Measurements from ENCODE around the gene SDR42E1. TPM values are rescaled to one million over a fixed set of nuclear protein-coding genes. Genes with fewer than 3 reads are reported as not detected.

SDR42E1 gene
- total and polyA plus RNA-seq, 2 of the 13 experiments (the other 11 are each of a cell fraction or from before 2014, with no cell fraction given): 0.01 to 0.13 TPM

DNA sequence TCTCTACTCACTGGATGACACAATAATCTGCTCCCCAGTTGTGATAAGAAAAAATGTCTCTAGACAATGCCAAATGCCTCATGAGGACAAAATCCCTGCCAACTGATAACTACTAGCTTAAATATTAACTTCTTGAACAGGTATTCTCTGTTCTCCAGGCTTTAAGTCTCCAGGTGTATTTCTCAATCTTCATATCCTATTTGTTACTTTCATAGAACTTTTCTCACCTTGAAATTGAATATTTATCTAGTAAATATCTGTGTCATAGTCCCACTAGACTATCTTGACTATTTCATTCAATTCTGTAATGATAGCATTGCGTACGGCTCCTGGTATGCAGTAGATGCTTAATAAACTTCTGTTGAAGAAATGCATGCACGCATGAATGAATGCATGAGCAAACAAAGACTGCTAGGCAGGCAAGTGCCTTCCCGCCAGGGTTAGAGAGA is 39.7 kb upstream of the SDR42E1 start:
- H3K4me1 ChIP-seq (ENCODE audit: insufficient read depth, low read length): peaks cover 100% of the 10 kb centered on the region
- H2AFZ ChIP-seq (ENCODE audit: low read length): no peak overlapping the region
- H3K79me2 ChIP-seq (ENCODE audit: insufficient read depth, low read length): peaks cover 30% of the 10 kb centered on the region
- H3K9me3 ChIP-seq (ENCODE audit: low read length): no peaks in the 10 kb centered on the region
- ChIA-PET POLR2A (interaction anchor here (1.0 to 2.4 kb wide), 5 partner anchors 9 to 279 kb away, joined by 3 to 14 read pairs (median 10); partner anchors contain the start of genes HSD17B2 and MPHOSPH6), CTCF (ENCODE audit: low intra/inter-chr PET ratio, low total read pairs) (no interaction called here)
- no peaks in the 10 kb centered on the region for H4K20me1 ChIP-seq (ENCODE audit: insufficient read depth, low read length)
- peak overlapping the region; percentile 54 for H3K4me2 ChIP-seq (ENCODE audit: low read depth, low read length)
- no TSS peak for BruUV-seq (replicated peaks)
- WGBS (ENCODE audit: low lambda C conversion rate): 16% methylated on average over 4 of the region's 4 CpGs
- peak overlapping the region in 1 of 3 experiments; percentile 27; a peak in 1 of 6 replicates for H3K4me3 ChIP-seq (replicated peaks in 1 of 3; ENCODE audit: insufficient read depth in 1 of 3, low read depth in 2 of 3, low read length in 3 of 3)
- H3K9ac ChIP-seq (ENCODE audit: insufficient read depth, low read depth, low read length): no peak overlapping the region
- peak overlapping the region; percentile 64 for H3K27ac ChIP-seq (ENCODE audit: extremely low read length, insufficient read depth, low read length)
- peaks cover under 1 to 5% of the 10 kb centered on the region in 2 experiments; a peak in 3 of 5 replicates for H3K36me3 ChIP-seq (replicated peaks in 1 of 2; ENCODE audit: control insufficient read depth in 1 of 2, insufficient read depth in 2 of 2, low read length in 2 of 2)
- FAIRE-seq (peak; percentile 49), DNase-seq (ENCODE audit: low spot score) (peak; percentile 92), ATAC-seq (peak; percentile 66)
- in situ Hi-C loops (cut with HindIII; ENCODE audit: extremely low pct_ligation_motif_present, low pct_unique_long_range_greater_than_20kb) (no loop called here), intact Hi-C loops (cut with micrococcal nuclease; ENCODE audit: unreplicated experiment) (loop anchor here (2.0 kb wide), 1 partner anchor 16 kb away; the partner anchor contains the start of gene HSD17B2)
- H3K27me3 ChIP-seq (ENCODE audit: control insufficient read depth in 1 of 2, insufficient read depth in 2 of 2, low read length in 2 of 2): no peaks in the 10 kb centered on the region
- TF ChIP-seq, protein P1, sequence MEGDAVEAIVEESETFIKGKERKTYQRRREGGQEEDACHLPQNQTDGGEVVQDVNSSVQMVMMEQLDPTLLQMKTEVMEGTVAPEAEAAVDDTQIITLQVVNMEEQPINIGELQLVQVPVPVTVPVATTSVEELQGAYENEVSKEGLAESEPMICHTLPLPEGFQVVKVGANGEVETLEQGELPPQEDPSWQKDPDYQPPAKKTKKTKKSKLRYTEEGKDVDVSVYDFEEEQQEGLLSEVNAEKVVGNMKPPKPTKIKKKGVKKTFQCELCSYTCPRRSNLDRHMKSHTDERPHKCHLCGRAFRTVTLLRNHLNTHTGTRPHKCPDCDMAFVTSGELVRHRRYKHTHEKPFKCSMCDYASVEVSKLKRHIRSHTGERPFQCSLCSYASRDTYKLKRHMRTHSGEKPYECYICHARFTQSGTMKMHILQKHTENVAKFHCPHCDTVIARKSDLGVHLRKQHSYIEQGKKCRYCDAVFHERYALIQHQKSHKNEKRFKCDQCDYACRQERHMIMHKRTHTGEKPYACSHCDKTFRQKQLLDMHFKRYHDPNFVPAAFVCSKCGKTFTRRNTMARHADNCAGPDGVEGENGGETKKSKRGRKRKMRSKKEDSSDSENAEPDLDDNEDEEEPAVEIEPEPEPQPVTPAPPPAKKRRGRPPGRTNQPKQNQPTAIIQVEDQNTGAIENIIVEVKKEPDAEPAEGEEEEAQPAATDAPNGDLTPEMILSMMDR (CRISPR knock-in tag; IDR thresholded peaks at IDR 0.05): no peak
- no peak for TF ChIP-seq EHMT2 (IDR thresholded peaks at IDR 0.05; ENCODE audit: borderline replicate concordance, low read depth, low read length)
- TF ChIP-seq ZNF3 (CRISPR knock-in tag; IDR thresholded peaks at IDR 0.05): 0 out of 2 replicates have a peak, but pooled peaks have one; percentile 33
- no peak for TF ChIP-seq TMF1 (CRISPR knock-in tag; IDR thresholded peaks at IDR 0.05; ENCODE audit: low read depth)
- TF ChIP-seq HMG20A (CRISPR knock-in tag; IDR thresholded peaks at IDR 0.05; ENCODE audit: borderline replicate concordance): no peak
- TF ChIP-seq SRSF1 (optimal IDR thresholded peaks at IDR 0.05; ENCODE audit: low read depth, low read length): no peak
- no peak for TF ChIP-seq ZBTB7B (CRISPR knock-in tag; IDR thresholded peaks at IDR 0.05)
- TF ChIP-seq, protein P2, sequence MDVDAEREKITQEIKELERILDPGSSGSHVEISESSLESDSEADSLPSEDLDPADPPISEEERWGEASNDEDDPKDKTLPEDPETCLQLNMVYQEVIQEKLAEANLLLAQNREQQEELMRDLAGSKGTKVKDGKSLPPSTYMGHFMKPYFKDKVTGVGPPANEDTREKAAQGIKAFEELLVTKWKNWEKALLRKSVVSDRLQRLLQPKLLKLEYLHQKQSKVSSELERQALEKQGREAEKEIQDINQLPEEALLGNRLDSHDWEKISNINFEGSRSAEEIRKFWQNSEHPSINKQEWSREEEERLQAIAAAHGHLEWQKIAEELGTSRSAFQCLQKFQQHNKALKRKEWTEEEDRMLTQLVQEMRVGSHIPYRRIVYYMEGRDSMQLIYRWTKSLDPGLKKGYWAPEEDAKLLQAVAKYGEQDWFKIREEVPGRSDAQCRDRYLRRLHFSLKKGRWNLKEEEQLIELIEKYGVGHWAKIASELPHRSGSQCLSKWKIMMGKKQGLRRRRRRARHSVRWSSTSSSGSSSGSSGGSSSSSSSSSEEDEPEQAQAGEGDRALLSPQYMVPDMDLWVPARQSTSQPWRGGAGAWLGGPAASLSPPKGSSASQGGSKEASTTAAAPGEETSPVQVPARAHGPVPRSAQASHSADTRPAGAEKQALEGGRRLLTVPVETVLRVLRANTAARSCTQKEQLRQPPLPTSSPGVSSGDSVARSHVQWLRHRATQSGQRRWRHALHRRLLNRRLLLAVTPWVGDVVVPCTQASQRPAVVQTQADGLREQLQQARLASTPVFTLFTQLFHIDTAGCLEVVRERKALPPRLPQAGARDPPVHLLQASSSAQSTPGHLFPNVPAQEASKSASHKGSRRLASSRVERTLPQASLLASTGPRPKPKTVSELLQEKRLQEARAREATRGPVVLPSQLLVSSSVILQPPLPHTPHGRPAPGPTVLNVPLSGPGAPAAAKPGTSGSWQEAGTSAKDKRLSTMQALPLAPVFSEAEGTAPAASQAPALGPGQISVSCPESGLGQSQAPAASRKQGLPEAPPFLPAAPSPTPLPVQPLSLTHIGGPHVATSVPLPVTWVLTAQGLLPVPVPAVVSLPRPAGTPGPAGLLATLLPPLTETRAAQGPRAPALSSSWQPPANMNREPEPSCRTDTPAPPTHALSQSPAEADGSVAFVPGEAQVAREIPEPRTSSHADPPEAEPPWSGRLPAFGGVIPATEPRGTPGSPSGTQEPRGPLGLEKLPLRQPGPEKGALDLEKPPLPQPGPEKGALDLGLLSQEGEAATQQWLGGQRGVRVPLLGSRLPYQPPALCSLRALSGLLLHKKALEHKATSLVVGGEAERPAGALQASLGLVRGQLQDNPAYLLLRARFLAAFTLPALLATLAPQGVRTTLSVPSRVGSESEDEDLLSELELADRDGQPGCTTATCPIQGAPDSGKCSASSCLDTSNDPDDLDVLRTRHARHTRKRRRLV (CRISPR knock-in tag; IDR thresholded peaks at IDR 0.05): no peak
- TF ChIP-seq, protein P3, sequence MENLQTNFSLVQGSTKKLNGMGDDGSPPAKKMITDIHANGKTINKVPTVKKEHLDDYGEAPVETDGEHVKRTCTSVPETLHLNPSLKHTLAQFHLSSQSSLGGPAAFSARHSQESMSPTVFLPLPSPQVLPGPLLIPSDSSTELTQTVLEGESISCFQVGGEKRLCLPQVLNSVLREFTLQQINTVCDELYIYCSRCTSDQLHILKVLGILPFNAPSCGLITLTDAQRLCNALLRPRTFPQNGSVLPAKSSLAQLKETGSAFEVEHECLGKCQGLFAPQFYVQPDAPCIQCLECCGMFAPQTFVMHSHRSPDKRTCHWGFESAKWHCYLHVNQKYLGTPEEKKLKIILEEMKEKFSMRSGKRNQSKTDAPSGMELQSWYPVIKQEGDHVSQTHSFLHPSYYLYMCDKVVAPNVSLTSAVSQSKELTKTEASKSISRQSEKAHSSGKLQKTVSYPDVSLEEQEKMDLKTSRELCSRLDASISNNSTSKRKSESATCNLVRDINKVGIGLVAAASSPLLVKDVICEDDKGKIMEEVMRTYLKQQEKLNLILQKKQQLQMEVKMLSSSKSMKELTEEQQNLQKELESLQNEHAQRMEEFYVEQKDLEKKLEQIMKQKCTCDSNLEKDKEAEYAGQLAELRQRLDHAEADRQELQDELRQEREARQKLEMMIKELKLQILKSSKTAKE (CRISPR knock-in tag; IDR thresholded peaks at IDR 0.05; ENCODE audit: borderline replicate concordance): no peak
- TF ChIP-seq, protein P4, sequence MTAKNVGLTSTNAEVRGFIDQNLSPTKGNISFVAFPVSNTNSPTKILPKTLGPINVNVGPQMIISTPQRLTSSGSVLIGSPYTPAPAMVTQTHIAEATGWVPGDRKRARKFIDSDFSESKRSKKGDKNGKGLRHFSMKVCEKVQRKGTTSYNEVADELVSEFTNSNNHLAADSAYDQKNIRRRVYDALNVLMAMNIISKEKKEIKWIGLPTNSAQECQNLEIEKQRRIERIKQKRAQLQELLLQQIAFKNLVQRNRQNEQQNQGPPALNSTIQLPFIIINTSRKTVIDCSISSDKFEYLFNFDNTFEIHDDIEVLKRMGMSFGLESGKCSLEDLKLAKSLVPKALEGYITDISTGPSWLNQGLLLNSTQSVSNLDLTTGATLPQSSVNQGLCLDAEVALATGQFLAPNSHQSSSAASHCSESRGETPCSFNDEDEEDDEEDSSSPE (CRISPR knock-in tag; IDR thresholded peaks at IDR 0.05): 0 out of 2 replicates have a peak, but pooled peaks have one; percentile 31
- 0 out of 2 replicates have a peak, but pooled peaks have one; percentile 18 for TF ChIP-seq MED13 (CRISPR knock-in tag; IDR thresholded peaks at IDR 0.05)
- TF ChIP-seq ZNF724P (CRISPR knock-in tag; IDR thresholded peaks at IDR 0.05; ENCODE audit: borderline replicate concordance): no peak
- no peak for TF ChIP-seq KAT8 (CRISPR knock-in tag; IDR thresholded peaks at IDR 0.05)
- no peak for TF ChIP-seq BRD4 (CRISPR knock-in tag; IDR thresholded peaks at IDR 0.05)
- TF ChIP-seq KDM1A (CRISPR knock-in tag; IDR thresholded peaks at IDR 0.05): peak; percentile 73
